ENCODE measurements around the gene CREB3L2. TPM values are rescaled to one million over a fixed set of nuclear protein-coding genes. Genes with fewer than 3 reads are reported as not detected.

Gene CREB3L2
- total RNA-seq, 4 donors from 2014 or later = 16.4 to 37.0 (median 19.9) TPM

DNA sequence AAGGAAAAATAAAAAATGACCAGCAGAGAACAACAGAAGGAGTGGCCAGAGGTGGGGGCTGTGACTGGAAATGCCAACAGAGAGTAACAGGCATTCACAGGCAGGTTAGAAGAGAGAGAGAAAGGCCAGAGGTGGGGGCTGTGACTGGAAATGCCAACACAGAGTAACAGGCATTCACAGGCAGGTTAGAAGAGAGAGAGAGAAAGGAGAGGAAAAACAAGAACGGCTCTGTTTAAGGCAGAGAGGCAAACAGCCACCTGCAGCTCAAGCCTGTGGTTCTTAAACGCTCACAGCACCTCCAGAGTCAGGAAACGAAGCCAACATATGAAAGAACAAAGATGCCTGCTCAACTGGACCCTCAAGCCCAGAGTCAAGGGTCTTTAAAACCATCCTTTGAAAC lies 115.6 kb downstream of the CREB3L2 start:
- peaks cover 0 to 12% (median 9%) of the 10 kb centered on the region in 4 donors for H3K4me1 ChIP-seq
- in situ Hi-C loops (cut with MboI; ENCODE audit: low pct_ligation_motif_present in 1 of 4, low pct_unique_long_range_greater_than_20kb in 1 of 4, low sequenced_read_pairs in 3 of 4) = no loop called here
- no peaks in the 10 kb centered on the region for H3K9me3 ChIP-seq
- no peak overlapping the region for H3K4me3 ChIP-seq
- no peaks in the 10 kb centered on the region for H3K27me3 ChIP-seq
- H3K27ac ChIP-seq = peak overlapping the region in 3 of 4 donors; percentile 10 to 41 (median 12)
- no peak for DNase-seq
- H3K36me3 ChIP-seq = peaks cover 0 to 34% (median 13%) of the 10 kb centered on the region in 4 donors
- WGBS, 2 donors (ENCODE audit: low coverage in 1 of 2) = 76% methylated on average over 2 to 3 of the region's 3 CpGs
- TF ChIP-seq, protein P1, sequence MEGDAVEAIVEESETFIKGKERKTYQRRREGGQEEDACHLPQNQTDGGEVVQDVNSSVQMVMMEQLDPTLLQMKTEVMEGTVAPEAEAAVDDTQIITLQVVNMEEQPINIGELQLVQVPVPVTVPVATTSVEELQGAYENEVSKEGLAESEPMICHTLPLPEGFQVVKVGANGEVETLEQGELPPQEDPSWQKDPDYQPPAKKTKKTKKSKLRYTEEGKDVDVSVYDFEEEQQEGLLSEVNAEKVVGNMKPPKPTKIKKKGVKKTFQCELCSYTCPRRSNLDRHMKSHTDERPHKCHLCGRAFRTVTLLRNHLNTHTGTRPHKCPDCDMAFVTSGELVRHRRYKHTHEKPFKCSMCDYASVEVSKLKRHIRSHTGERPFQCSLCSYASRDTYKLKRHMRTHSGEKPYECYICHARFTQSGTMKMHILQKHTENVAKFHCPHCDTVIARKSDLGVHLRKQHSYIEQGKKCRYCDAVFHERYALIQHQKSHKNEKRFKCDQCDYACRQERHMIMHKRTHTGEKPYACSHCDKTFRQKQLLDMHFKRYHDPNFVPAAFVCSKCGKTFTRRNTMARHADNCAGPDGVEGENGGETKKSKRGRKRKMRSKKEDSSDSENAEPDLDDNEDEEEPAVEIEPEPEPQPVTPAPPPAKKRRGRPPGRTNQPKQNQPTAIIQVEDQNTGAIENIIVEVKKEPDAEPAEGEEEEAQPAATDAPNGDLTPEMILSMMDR (IDR thresholded peaks at IDR 0.05) = no peak
- no peak for TF ChIP-seq POLR2A (IDR thresholded peaks at IDR 0.05)
- no peak for TF ChIP-seq EP300 (IDR thresholded peaks at IDR 0.05; ENCODE audit: low read depth)
- no peak for TF ChIP-seq POLR2AphosphoS5 (IDR thresholded peaks at IDR 0.05)
- intact Hi-C loops (cut with DNase I; ENCODE audit: low total_unique reads) = no loop called here

DNA sequence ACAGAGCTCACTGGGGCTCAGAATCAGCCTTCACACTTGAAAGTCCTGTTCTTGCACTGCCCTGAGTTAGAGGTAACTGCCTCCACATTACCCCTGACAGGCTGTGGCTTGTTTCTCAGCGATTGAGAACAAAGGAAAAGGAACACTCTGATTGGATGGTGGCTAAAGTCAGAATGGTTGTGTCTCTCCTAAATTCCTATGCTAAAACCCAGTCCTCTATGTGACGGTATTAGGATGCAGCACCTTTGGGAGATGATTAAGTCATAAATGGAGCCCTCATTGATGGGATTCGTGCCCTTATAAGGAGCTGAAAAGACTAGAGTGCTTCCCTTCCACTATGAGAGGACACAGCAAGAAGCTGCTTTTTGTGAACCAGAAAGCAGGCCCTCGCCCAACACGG lies 116.2 kb downstream of the CREB3L2 start:
- Histone ChIP-seq H3K27ac (peak overlapping the region in 3 of 4 donors; percentile 10 to 41 (median 12)), H3K36me3 (peaks cover 0 to 35% (median 15%) of the 10 kb centered on the region in 4 donors), H3K9me3 (no peaks in the 10 kb centered on the region), H3K4me1 (peaks cover 0 to 6% (median 3%) of the 10 kb centered on the region in 4 donors), H3K4me3 (no peak overlapping the region), H3K27me3 (no peaks in the 10 kb centered on the region)
- 67 to 88% methylated on average over 2 to 5 of the region's 5 CpGs for WGBS, 2 donors (ENCODE audit: low coverage in 1 of 2)
- in situ Hi-C loops (cut with MboI; ENCODE audit: low pct_ligation_motif_present in 1 of 4, low pct_unique_long_range_greater_than_20kb in 1 of 4, low sequenced_read_pairs in 3 of 4) (no loop called here), intact Hi-C loops (cut with DNase I; ENCODE audit: low total_unique reads) (no loop called here)
- TF ChIP-seq POLR2A (IDR thresholded peaks at IDR 0.05) (no peak), EP300 (IDR thresholded peaks at IDR 0.05; ENCODE audit: low read depth) (no peak), POLR2AphosphoS5 (IDR thresholded peaks at IDR 0.05) (no peak)
- TF ChIP-seq, protein P1 (IDR thresholded peaks at IDR 0.05) = no peak
- no peak for DNase-seq

GRCh38 chr7:137882806-137883205 lies 119.1 kb downstream of the CREB3L2 start:
- DNase-seq = no peak
- in situ Hi-C loops (cut with MboI; ENCODE audit: low pct_ligation_motif_present in 1 of 4, low pct_unique_long_range_greater_than_20kb in 1 of 4, low sequenced_read_pairs in 3 of 4) (no loop called here), intact Hi-C loops (cut with DNase I; ENCODE audit: low total_unique reads) (no loop called here)
- Histone ChIP-seq H3K27me3 (no peaks in the 10 kb centered on the region), H3K36me3 (peaks cover 0 to 45% (median 21%) of the 10 kb centered on the region in 4 donors), H3K27ac (peak overlapping the region in 2 of 4 donors; percentile 9 to 32), H3K4me3 (no peak overlapping the region), H3K4me1 (peaks cover 3 to 6% (median 4%) of the 10 kb centered on the region in 4 donors), H3K9me3 (no peaks in the 10 kb centered on the region)
- TF ChIP-seq POLR2A (IDR thresholded peaks at IDR 0.05) (no peak), EP300 (IDR thresholded peaks at IDR 0.05; ENCODE audit: low read depth) (no peak), POLR2AphosphoS5 (IDR thresholded peaks at IDR 0.05) (no peak)
- TF ChIP-seq, protein P1 (IDR thresholded peaks at IDR 0.05) = no peak

- 76% methylated on average over 5 of the region's 5 CpGs; no CpG with 5 or more reads in 1 of the 2 donors for WGBS, 2 donors (ENCODE audit: low coverage in 1 of 2)
- H3K9me3 ChIP-seq = no peaks in the 10 kb centered on the region
- H3K4me3 ChIP-seq = no peak overlapping the region
- peaks cover 3 to 8% (median 6%) of the 10 kb centered on the region in 4 donors for H3K4me1 ChIP-seq
- DNase-seq = no peak
- peak overlapping the region in 2 of 4 donors; percentile 9 to 32 for H3K27ac ChIP-seq
- H3K36me3 ChIP-seq = peaks cover 0 to 45% (median 21%) of the 10 kb centered on the region in 4 donors
- no peaks in the 10 kb centered on the region for H3K27me3 ChIP-seq
- intact Hi-C loops (cut with DNase I; ENCODE audit: low total_unique reads) = no loop called here
- in situ Hi-C loops (cut with MboI; ENCODE audit: low pct_ligation_motif_present in 1 of 4, low pct_unique_long_range_greater_than_20kb in 1 of 4, low sequenced_read_pairs in 3 of 4) = no loop called here
- TF ChIP-seq EP300 (IDR thresholded peaks at IDR 0.05; ENCODE audit: low read depth) (no peak), POLR2AphosphoS5 (IDR thresholded peaks at IDR 0.05) (no peak), POLR2A (IDR thresholded peaks at IDR 0.05) (no peak)
- TF ChIP-seq, protein P1 (IDR thresholded peaks at IDR 0.05) = no peak
Observed at GRCh38 chr7:137882261-137882668, 119.6 kb downstream of the CREB3L2 start.
